ENCODE measurements around the gene DYNC1I2.

GRCh38 chr2:171712051-171712450, 24.8 kb downstream of the DYNC1I2 start:
- TF ChIP-seq CTCF (conservative IDR thresholded peaks at IDR 0.05; ENCODE audit: low read length), result no peak
- TF ChIP-seq EZH2phosphoT487 (IDR thresholded peaks at IDR 0.05; ENCODE audit: borderline replicate concordance, low read depth, low read length), result no peak

Data from OCI-LY7 (cell line).